Loucy (cell line): Measurements from ENCODE around the gene LINC00237.

ENCODE experiments used
- H2AFZ ChIP-seq: fragments of 200-600 bp; sonication (generic); 2 replicates; pipeline ENCODE4 v1.6.0; 2016; ENCODE audit warnings: antibody characterized with exemption, mild to moderate bottlenecking, low read length, moderate library complexity
- H3F3A ChIP-seq: fragments of 200-600 bp; 2 replicates; pipeline ENCODE4 v1.6.0; 2016; ENCODE audit warnings: antibody characterized with exemption, low read depth, mild to moderate bottlenecking
- H3K27me3 ChIP-seq: fragments of 200-600 bp; sonication (generic); 2 replicates; pipeline ENCODE4 v1.6.1; 2014; ENCODE audit warnings: low read length, mild to moderate bottlenecking; ENCODE audit not compliant: insufficient read depth, poor library complexity, severe bottlenecking
- H3K36me3 ChIP-seq: fragments of 200-600 bp; sonication (generic); 2 replicates; pipeline ENCODE4 v1.6.1; 2016; ENCODE audit warnings: low read length; ENCODE audit not compliant: insufficient read depth
- H3K4me1 ChIP-seq: fragments of 200-600 bp; sonication (generic); 2 replicates; pipeline ENCODE4 v1.5.1; 2014; ENCODE audit warnings: low read length, mild to moderate bottlenecking; ENCODE audit not compliant: insufficient read depth, poor library complexity, severe bottlenecking
- H3K4me2 ChIP-seq: fragments of 200-600 bp; sonication (generic); 2 replicates; pipeline ENCODE4 v1.6.0; 2014; ENCODE audit warnings: antibody characterized with exemption, low read length, low read depth, mild to moderate bottlenecking; ENCODE audit not compliant: poor library complexity, severe bottlenecking
- H3K4me3 ChIP-seq: fragments of 200-600 bp; sonication (generic); 2 replicates; pipeline ENCODE4 v1.5.1; 2014; ENCODE audit warnings: low read length, mild to moderate bottlenecking, mixed read lengths; ENCODE audit not compliant: poor library complexity, severe bottlenecking
- H3K79me2 ChIP-seq: fragments of 200-600 bp; sonication (generic); 2 replicates; pipeline ENCODE4 v1.6.1; 2014; ENCODE audit warnings: low read length; ENCODE audit not compliant: insufficient read depth
- H3K9ac ChIP-seq: fragments of 200-600 bp; sonication (generic); 2 replicates; pipeline ENCODE4 v1.6.0; 2014; ENCODE audit warnings: mild to moderate bottlenecking, low read depth, low read length, moderate library complexity; ENCODE audit not compliant: poor library complexity, severe bottlenecking
- H3K9me2 ChIP-seq: fragments of 200-600 bp; sonication (generic); replicated peaks from 2 replicates; pipeline ENCODE4 v1.6.1; 2016; ENCODE audit warnings: low read depth, low read length, mixed read lengths
- H3K9me3 ChIP-seq: fragments of 200-600 bp; sonication (generic); 2 replicates; pipeline ENCODE4 v1.6.1; 2014; ENCODE audit warnings: mild to moderate bottlenecking, antibody characterized with exemption, low read length, low read depth; ENCODE audit not compliant: insufficient read depth
- H4K20me1 ChIP-seq: fragments of 200-600 bp; sonication (generic); 2 replicates; pipeline ENCODE4 v1.6.0; 2014; ENCODE audit warnings: antibody characterized with exemption, low read length, mild to moderate bottlenecking; ENCODE audit not compliant: insufficient read depth, poor library complexity, severe bottlenecking
- CTCF ChIP-seq: fragments of 200-600 bp; sonication (generic); conservative IDR thresholded peaks from 2 replicates; pipeline ENCODE4 v1.5.1; 2014; ENCODE audit warnings: mild to moderate bottlenecking, antibody characterized with exemption, low read length
- EZH2phosphoT487 ChIP-seq: fragments of 200-600 bp; IDR thresholded peaks from 2 replicates; pipeline ENCODE4 v1.6.1; 2018; ENCODE audit warnings: antibody characterized with exemption, mild to moderate bottlenecking, moderate library complexity, borderline replicate concordance

Gene LINC00237

GRCh38 chr20:21133404-21133803, 27.2 kb upstream of the LINC00237 start:
- Histone ChIP-seq H3K36me3 (no peaks in the 10 kb centered on the region), H3K4me2 (peak overlapping the region; percentile 31), H2AFZ (no peak overlapping the region)

GRCh38 chr20:21129861-21130260, 23.7 kb upstream of the LINC00237 start:
- H3K9me2 ChIP-seq, result no peaks in the 10 kb centered on the region
- peaks cover 65% of the 10 kb centered on the region for H3K4me1 ChIP-seq
- no peak overlapping the region for H3K4me3 ChIP-seq
- peaks cover 10% of the 10 kb centered on the region for H4K20me1 ChIP-seq
- no peak overlapping the region for H3K9ac ChIP-seq
- TF ChIP-seq CTCF (peak; percentile 47), EZH2phosphoT487 (no peak)
- H3K79me2 ChIP-seq, result peaks cover 48% of the 10 kb centered on the region
- no peak overlapping the region for H2AFZ ChIP-seq
- H3F3A ChIP-seq, result no peaks in the 10 kb centered on the region
- H3K36me3 ChIP-seq, result no peaks in the 10 kb centered on the region
- H3K27me3 ChIP-seq, result no peaks in the 10 kb centered on the region
- no peaks in the 10 kb centered on the region for H3K9me3 ChIP-seq
- peak overlapping the region; percentile 5 for H3K4me2 ChIP-seq

More at GRCh38 chr20:21133404-21133803, 27.2 kb upstream of the LINC00237 start:
- no peak for TF ChIP-seq EZH2phosphoT487
- no peak for TF ChIP-seq CTCF
- no peaks in the 10 kb centered on the region for H3K9me3 ChIP-seq
- peaks cover 2% of the 10 kb centered on the region for H4K20me1 ChIP-seq
- H3K4me3 ChIP-seq, result no peak overlapping the region
- H3K27me3 ChIP-seq, result no peaks in the 10 kb centered on the region
- H3K9ac ChIP-seq, result peak overlapping the region; percentile 15
- H3F3A ChIP-seq, result no peaks in the 10 kb centered on the region
- no peaks in the 10 kb centered on the region for H3K9me2 ChIP-seq
- peaks cover 26% of the 10 kb centered on the region for H3K79me2 ChIP-seq
- H3K4me1 ChIP-seq, result peaks cover 55% of the 10 kb centered on the region

GRCh38 chr20:21127201-21127981, 21.2 kb upstream of the LINC00237 start:
- Histone ChIP-seq H3K9me2 (no peaks in the 10 kb centered on the region), H4K20me1 (peaks cover 10% of the 10 kb centered on the region), H3K9ac (peak overlapping the region; percentile 91), H3F3A (no peaks in the 10 kb centered on the region), H3K4me1 (peaks cover 49% of the 10 kb centered on the region), H3K4me3 (peak overlapping the region; percentile 91), H3K27me3 (no peaks in the 10 kb centered on the region), H3K9me3 (no peaks in the 10 kb centered on the region), H3K4me2 (peak overlapping the region; percentile 93), H3K79me2 (peaks cover 38% of the 10 kb centered on the region), H3K36me3 (no peaks in the 10 kb centered on the region), H2AFZ (no peak overlapping the region)
- TF ChIP-seq CTCF (no peak), EZH2phosphoT487 (no peak)
